GM19239 (cell line): ENCODE results near the gene ZNF609.

Source experiments
- DNase-seq: peaks from one replicate; pipeline ENCODE4 v3.0.0; 2011; ENCODE audit warnings: low spot score; ENCODE audit not compliant: insufficient read length
- FAIRE-seq: peaks from 2 replicates; lab custom pipeline; 2011; peaks lifted over from hg19 to GRCh38; lab: Jason Lieb, UNC

The ZNF609 gene

GRCh38 chr15:64702816-64703631 lies 242.6 kb downstream of the ZNF609 start:
- FAIRE-seq (peak; percentile 85), DNase-seq (peak; percentile 95)

- no peak for DNase-seq
- no peak for FAIRE-seq
These were observed 243.2 kb downstream of the ZNF609 start for GRCh38 chr15:64703632-64703959.

DNA sequence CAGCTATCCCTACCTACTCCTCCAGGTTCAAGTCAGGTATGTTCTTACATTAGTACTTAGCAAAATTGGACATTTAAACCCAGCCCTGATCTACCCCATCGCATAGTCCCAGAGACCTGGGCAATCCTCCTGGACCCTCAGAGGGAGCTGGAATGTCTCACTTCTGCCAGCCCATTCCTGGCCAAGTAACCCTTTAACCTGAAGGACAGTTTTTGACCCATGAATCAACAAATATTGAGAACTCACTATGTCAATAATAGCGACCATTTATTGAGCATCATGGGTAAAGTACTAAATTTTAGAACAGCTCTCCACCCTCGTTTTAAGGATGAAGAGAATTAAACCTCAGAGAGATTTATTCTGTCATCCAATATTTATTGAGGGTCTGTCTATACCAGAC lies 244.6 kb downstream of the ZNF609 start:
- DNase-seq (no peak), FAIRE-seq (no peak)

DNA sequence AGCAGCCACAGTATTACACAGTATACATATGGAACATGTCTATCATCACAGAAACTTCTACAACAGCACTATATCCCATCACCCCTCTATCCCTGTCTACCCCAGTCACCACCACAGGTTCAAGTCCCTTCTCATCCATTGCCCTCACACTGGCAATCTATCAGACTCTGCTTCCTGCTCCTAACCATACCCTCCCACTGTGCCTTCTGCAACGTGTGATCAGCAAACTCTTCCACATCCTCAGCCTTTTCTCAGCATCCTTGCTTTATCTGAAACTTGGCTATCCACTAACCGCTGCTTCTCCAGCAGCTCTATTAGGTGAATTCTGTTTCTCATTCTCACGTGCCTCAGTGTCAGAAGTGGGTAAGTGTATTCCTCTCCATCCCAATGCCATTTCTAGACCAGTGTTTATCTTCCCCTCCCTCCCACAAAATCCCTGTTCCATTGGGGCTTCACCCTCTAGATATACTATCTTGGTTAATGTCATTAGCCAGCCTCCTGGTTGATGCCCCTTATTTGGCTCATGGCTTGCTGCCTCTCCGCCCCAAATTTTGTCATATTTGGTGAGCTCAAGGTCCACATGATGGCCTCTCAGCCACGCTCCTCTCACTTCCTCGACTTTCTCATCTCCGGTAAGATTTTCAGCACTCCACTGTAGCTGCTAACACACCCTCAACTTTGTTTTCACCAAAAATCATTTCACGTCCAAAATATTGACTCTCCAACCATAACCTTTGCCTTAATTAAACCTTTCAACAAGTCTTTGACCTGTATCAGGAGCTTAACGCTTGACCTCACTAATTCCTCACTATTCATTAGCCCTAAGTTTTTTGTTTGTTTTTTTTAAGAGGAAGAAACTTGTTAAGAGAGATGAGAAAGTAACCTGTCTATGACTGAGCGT lies 245.9 kb downstream of the ZNF609 start:
- no peak for FAIRE-seq

DNA sequence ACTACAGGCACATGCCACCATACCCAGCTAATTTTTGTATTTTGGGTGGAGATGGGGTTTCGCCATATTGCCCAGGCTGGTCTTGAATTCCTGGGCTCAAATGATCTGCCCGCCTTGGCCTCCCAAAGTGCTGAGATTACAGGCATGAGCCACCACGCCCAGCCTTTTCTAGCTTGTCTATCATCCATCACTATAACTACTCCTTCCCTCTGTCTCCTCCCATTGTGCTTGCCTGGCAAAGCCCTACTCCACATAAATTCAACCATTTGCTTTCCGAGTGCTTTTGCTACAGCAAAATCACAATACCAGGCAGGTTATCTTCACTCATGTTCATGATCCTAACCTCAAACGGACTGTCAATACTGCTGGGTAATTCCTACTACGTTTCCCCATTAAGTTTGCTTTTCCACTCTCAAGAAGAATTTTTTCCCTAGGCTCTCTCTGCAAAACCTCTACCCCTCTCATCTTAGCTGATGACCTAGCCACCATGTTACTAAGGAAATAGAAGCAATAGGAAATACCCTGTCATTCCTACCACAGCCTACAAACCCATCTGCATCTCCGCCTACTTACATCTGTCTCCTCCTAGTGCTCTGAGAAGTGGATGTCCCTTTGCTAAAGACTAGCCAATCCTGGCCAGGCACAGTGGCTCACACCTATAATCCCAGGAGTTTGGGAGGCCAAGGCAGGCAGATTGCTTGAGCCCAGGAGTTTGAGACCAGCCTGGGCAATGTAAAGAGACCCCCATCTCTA lies 250.5 kb downstream of the ZNF609 start:
- FAIRE-seq (no peak), DNase-seq (no peak)

More for the DNA sequence above, 245.9 kb downstream of the ZNF609 start:
- DNase-seq = no peak

GRCh38 chr15:64712353-64712752 lies 252.0 kb downstream of the ZNF609 start:
- DNase-seq = no peak
- no peak for FAIRE-seq

- FAIRE-seq (no peak), DNase-seq (no peak)
These were observed 253.2 kb downstream of the ZNF609 start for GRCh38 chr15:64713592-64713991.

DNA sequence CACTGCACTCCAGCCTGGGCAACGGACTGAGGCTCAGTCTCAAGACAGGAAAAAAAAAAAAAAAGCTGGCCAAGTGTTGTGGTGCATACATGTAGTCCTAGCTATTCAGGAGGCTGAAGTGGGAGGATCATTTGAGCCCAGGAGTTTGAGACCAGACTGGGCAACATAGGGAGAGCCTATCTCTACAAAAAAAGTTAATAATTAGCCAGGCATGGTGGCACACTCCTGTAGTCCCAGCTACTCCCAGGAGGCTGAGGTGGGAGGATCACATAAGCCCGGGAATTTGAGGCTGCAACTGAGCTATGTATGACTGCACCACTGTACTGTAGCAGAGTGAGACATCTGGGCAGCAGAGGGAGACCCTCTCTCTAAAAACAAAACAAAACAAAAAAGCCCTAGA lies 256.1 kb downstream of the ZNF609 start:
- FAIRE-seq = no peak
- DNase-seq = no peak

GRCh38 chr15:64717130-64717529 lies 256.8 kb downstream of the ZNF609 start:
- no peak for FAIRE-seq
- DNase-seq = no peak

GRCh38 chr15:64717735-64718495 lies 257.5 kb downstream of the ZNF609 start:
- FAIRE-seq = no peak
- DNase-seq = no peak

DNA sequence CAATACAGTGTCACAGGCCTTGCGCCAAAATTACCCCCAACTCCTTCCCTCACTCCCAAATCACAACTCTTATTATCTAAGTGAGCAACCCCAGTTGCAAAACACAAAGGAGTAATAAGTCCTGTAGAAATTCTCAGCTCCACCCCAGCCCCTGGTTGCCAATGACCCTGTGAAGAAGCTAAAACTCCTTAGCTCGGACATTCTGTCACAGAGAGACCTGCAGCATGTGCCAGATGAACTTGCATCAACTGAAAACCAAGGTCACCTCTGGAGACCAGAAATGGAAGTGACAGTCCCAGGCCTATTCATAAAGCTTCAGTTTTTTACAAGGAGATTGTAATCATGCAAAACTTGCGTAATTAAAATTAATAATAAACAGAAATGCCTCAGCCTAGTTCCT lies 259.8 kb downstream of the ZNF609 start:
- FAIRE-seq (no peak), DNase-seq (no peak)

DNA sequence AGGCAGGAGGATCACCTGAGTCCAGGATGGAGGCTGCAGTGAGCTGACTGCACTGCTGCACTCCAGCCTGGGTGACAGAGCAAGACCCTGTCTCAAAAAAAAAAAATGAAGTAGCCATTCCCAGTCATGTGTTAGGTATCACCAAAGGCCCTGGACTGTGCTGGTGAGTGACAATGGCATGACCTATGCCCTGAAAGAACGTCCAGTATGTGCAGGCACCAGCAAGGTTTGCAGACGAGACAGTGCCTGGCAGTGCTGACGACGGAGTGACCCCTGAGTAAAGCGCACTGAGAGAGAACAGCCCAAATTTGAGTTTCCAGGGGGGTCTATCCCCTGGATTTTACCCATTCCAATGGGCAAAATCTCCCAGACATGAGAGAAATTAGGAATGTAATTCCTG lies 269.8 kb downstream of the ZNF609 start:
- no peak for DNase-seq
- no peak for FAIRE-seq

GRCh38 chr15:64731012-64731804 lies 270.8 kb downstream of the ZNF609 start:
- FAIRE-seq (peak; percentile 87), DNase-seq (peak; percentile 74)

- FAIRE-seq = no peak
- no peak for DNase-seq
These were observed 271.4 kb downstream of the ZNF609 start for GRCh38 chr15:64731805-64732151.

DNA sequence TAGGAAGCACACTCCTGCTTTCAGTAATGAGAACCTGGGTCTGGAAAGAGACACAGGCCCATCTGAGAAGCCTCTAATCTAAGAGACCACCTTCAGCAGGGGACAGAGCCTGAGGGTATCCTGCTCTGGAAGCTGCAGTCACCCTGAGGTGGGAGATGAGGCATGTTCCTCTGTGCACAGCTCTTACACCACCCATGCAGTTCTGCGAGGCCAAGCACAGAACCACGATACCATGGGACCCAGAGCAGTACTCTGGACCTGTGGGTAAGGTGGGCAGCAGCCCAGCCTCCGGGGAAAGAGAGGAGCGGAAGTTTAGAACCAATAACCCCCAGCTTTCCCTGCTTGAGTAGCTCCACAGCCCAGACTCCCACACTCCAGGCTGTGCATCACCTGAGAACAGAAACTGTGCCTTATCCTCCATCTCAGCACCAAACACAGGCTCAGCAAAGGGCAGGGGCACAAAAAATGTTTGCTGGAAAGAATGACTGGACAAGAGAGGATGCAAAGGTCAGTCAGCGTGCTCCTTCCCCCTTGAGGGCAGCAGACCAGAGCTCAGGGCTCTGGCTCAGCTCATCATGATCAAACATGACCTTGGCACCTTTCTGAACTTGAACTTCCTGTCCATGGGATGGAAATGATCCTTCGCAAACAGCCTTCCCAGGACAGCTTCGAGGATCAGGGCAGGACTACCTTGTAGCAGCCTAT lies 271.9 kb downstream of the ZNF609 start:
- no peak for DNase-seq
- peak; percentile 62 for FAIRE-seq
